Astrocyte (in vitro differentiated cells and primary cell): ENCODE data around the gene ANO5.

Experiments used
- CTCF ChIP-seq: IDR thresholded peaks from 2 replicates; pipeline ENCODE4 v1.5.1; 2011; ENCODE audit warnings: low read depth, mild to moderate bottlenecking, inconsistent platforms, low read length, moderate library complexity; ENCODE audit not compliant: insufficient read depth
- EZH2 ChIP-seq: IDR thresholded peaks from 2 replicates; pipeline ENCODE4 v1.6.1; 2012; ENCODE audit warnings: mild to moderate bottlenecking, low read length, inconsistent platforms; ENCODE audit not compliant: insufficient read depth

GRCh38 chr11:22207162-22207561, 14.3 kb downstream of the ANO5 start:
- no peak for TF ChIP-seq CTCF
- TF ChIP-seq EZH2, result no peak
